ENCODE data around the gene CTNNA2. TPM values are rescaled to one million over a fixed set of nuclear protein-coding genes. Genes with fewer than 3 reads are reported as not detected.

Gene CTNNA2
- total and polyA plus RNA-seq, 7 donors = 0.03 to 0.36 (median 0.17) TPM; not detected in 4

GRCh38 chr2:80154231-80154915 lies 641.5 kb downstream of the CTNNA2 start:
- intact Hi-C loops (cut with DNase I) = no loop called here
- H3K27ac ChIP-seq = no peak overlapping the region
- DNase-seq (no peak), ATAC-seq (no peak)
- no peaks in the 10 kb centered on the region for H3K9me3 ChIP-seq
- H3K4me1 ChIP-seq = no peaks in the 10 kb centered on the region
- WGBS, 3 donors = 86 to 91% (median 91%) methylated on average over 7 of the region's 7 CpGs
- no peaks in the 10 kb centered on the region for H3K27me3 ChIP-seq (ENCODE audit: insufficient read depth in 3 of 3, low read length in 2 of 3)
- H3K36me3 ChIP-seq (ENCODE audit: insufficient read depth in 1 of 2, low read depth in 1 of 2) = no peaks in the 10 kb centered on the region
- TF ChIP-seq CTCF (IDR thresholded peaks at IDR 0.05) = no peak
- H3K4me3 ChIP-seq = no peak overlapping the region

- no peaks in the 10 kb centered on the region for H3K36me3 ChIP-seq (ENCODE audit: insufficient read depth in 1 of 2, low read depth in 1 of 2)
- H3K4me1 ChIP-seq = no peaks in the 10 kb centered on the region
- H3K4me3 ChIP-seq = no peak overlapping the region
- no peak for TF ChIP-seq CTCF (IDR thresholded peaks at IDR 0.05)
- intact Hi-C loops (cut with DNase I) = no loop called here
- no peaks in the 10 kb centered on the region for H3K9me3 ChIP-seq
- WGBS, 3 donors = 68 to 83% (median 70%) methylated on average over 1 of the region's 1 CpG
- no peaks in the 10 kb centered on the region for H3K27me3 ChIP-seq (ENCODE audit: insufficient read depth in 3 of 3, low read length in 2 of 3)
- ATAC-seq = no peak
- no peak for DNase-seq
- no peak overlapping the region for H3K27ac ChIP-seq
Observed at GRCh38 chr2:80164375-80164774, 651.5 kb downstream of the CTNNA2 start.

- DNase-seq = no peak
- no peaks in the 10 kb centered on the region for H3K4me1 ChIP-seq
- no peak overlapping the region for H3K27ac ChIP-seq
- no peaks in the 10 kb centered on the region for H3K9me3 ChIP-seq
- no peaks in the 10 kb centered on the region for H3K36me3 ChIP-seq (ENCODE audit: insufficient read depth in 1 of 2, low read depth in 1 of 2)
- intact Hi-C loops (cut with DNase I) = no loop called here
- no peak for ATAC-seq
- no peak overlapping the region for H3K4me3 ChIP-seq
- no peak for TF ChIP-seq CTCF (IDR thresholded peaks at IDR 0.05)
- 24 to 27% (median 26%) methylated on average over 3 of the region's 3 CpGs for WGBS, 3 donors
- no peaks in the 10 kb centered on the region for H3K27me3 ChIP-seq (ENCODE audit: insufficient read depth in 3 of 3, low read length in 2 of 3)
Observed at GRCh38 chr2:80166483-80167171, 653.8 kb downstream of the CTNNA2 start.

GRCh38 chr2:80167284-80167808 lies 654.5 kb downstream of the CTNNA2 start:
- TF ChIP-seq CTCF (IDR thresholded peaks at IDR 0.05) = no peak
- no peaks in the 10 kb centered on the region for H3K4me1 ChIP-seq
- no peak for DNase-seq
- intact Hi-C loops (cut with DNase I) = no loop called here
- H3K9me3 ChIP-seq = no peaks in the 10 kb centered on the region
- H3K36me3 ChIP-seq (ENCODE audit: insufficient read depth in 1 of 2, low read depth in 1 of 2) = no peaks in the 10 kb centered on the region
- H3K27ac ChIP-seq = no peak overlapping the region
- no peak for ATAC-seq
- no peaks in the 10 kb centered on the region for H3K27me3 ChIP-seq (ENCODE audit: insufficient read depth in 3 of 3, low read length in 2 of 3)
- H3K4me3 ChIP-seq = no peak overlapping the region
- WGBS, 3 donors = 59 to 65% (median 63%) methylated on average over 1 of the region's 1 CpG
